GM19468 (cell line): ENCODE data around the gene WDR86.

Experiments used
- ATAC-seq: cut with Tn5 transposase; IDR thresholded peaks from one replicate; pipeline ENCODE4 v1.9.1; 2021; ENCODE audit warnings: mild to moderate bottlenecking, moderate library complexity, moderate number of reproducible peaks; ENCODE audit not compliant: unreplicated experiment; ENCODE audit errors: extremely low read depth

WDR86 gene

DNA sequence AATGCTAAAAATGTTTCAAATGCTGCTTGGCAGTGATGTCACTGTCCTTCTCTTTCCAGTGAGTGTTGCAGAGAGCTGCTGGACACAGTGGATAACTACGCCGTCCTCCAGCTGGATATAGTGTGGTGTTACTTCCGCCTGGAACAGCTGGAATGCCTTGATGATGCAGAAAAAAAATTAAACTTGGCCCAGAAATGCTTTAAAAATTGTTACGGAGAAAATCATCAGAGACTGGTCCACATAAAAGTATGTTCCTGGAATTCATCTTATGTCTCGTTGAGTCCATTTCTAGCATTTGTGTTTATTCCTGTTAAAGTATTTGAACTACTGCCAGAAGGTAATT, 43.0 kb downstream of the WDR86 start:
- ATAC-seq = no peak

DNA sequence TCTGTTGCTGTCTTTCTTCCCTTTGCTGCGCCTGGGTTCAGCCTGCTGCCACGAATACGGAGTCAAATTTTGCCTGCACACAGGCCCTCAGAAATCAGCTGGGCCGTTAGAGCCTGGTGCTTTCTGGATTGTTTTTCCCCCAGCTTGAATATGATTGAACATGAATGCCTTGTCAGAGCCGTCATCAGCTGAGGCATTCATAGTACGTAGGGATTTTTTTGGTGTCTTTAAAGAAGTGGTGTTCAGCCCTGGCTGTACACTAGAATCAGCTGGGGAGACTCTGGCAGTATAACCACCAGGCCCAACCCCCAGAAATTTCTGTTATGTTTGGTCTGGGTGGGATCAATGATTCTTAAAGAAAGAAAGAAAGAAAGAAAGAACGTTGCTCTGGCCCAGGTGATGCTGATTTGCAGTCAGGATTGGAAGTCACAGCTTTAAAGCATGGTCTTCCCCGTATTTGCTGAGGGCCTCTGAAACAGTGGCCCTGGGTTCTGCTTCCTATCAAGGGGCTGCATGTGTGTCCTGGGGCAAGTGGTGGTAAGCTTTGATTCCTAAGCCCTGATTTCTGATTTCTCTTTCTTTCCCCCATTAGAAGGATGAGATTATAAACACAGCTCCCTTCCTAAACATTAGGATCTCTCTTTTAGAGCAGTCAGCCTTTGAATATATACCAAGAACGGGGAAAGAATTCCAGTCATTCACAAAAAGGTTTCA, 43.5 kb downstream of the WDR86 start:
- ATAC-seq = no peak

DNA sequence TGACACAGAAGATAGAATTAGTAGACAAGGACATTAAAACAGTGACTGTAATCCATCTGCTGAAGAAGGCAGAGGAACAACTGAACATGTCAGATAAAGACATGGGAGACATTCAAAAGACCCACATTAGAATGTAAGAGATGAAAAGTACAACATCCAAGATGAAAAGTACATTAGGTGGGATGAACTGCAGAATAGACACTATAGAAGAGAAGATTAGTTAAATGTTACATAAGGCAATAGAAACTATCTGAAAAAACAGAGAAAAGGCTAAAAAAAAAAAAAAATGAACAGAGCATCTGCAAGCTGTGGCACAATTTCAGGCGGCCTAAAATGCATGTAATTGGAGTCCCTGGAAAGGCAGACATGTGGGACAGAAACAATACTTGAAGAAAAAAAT, 46.7 kb downstream of the WDR86 start:
- no peak for ATAC-seq

DNA sequence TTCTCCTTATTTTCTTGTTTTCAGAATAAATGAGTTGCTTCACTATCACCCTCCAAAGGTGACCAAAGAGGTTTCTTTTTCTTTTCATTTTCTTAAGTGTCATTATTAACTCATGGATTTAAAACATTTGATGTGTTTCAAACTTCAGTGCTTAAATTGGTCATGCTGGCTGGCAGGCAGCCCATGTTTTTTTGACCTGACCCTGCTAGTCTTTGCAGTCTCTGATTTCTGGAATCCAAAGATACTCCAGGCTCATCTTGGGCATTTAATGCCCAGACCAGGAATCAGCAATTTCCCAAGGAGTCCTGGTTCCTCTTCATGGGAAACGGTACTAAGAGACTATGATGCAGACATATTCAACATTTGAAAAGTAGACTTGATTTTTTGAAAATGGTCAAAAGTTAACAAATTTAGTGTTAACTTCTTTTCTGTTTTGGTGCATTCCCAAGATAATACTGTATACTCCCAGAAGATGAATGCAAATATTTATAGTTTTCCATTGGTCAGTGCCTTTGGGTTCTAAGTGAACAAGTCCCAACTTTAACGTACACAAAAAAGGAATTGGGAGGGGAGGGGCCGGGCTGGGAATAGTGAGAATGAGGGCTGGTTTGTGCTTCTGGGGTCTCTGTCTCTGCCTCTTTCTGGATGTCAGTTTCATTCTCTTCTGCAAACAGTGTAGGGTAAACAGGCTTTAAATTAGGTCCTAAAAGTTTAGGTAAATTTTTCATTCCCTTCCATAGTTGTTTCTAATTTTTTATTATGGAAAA, 48.5 kb downstream of the WDR86 start:
- ATAC-seq = no peak

DNA sequence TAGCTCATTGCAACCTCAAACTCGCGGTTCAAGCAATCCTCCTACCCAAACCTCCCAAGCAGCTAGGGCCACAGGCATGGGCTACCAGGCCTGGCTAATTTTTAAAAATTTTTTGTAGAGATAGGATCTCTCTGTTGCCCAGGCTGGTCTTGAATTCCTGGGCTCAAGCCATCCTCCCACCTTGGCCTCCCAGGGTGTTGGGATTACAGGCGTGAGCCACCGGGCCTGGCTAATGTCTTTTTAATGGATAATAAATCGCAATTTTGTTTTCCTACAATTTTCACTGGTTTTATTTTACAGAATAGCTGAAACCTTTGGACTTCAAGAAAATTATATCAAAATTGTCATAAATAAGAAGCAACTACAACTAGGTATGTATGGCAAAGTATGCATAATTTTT, 57.3 kb downstream of the WDR86 start:
- ATAC-seq = no peak

DNA sequence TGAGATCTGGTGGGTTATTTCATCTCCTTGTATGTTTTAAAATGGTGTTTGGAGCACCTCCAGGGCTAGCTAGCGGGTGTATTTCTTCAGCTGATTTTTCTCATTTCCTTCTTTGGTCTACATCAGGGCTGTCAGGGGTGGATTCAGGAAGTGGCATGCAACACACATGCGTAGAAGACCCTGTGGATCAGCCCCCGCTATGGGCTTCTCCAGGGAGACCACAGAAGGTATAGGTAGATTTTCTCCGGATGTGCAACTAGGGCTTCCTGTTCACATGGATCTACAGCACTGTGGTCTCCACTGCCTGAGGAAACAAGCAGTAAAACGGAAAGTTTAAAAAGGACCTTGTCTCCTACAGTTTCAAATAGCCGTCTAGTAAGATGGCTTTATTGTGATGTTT, 57.9 kb downstream of the WDR86 start:
- no peak for ATAC-seq

DNA sequence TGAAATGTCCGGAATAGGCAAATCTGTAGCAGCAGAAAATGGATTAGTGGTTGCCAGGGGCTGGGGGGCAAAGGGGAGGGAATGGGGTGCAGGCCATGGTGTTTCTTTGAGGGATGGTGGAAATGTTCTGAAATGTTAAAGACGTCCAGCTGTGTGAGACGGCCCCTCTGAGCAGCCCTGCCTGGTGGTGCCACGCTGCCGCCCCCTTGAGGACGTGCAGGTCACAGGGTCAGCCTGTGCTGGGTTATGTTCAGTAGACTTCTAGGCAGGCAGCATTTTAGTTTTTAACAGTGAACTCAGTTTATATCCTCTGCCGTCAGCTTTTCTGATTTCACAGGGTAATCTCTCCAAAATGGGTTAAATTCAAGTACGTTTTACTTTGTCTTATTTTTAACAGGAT, 58.8 kb downstream of the WDR86 start:
- no peak for ATAC-seq

DNA sequence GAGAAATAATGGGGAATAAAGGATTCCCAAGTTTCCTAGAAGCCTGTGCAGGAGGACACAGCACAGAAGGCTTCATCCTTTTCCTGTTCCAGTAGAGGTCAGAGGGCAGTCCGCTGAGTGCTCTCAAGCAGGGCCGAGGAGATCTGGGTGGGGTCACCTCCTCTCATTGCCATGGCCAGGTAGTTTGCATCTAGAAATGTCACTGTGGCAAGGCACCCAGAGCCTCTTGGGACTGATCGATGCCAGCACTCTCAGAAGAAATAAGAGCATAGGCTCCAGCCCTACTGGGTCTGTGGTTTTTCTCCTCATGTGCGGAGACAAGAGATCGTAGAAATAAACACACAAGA, 60.4 kb downstream of the WDR86 start:
- ATAC-seq = peak; percentile 43

DNA sequence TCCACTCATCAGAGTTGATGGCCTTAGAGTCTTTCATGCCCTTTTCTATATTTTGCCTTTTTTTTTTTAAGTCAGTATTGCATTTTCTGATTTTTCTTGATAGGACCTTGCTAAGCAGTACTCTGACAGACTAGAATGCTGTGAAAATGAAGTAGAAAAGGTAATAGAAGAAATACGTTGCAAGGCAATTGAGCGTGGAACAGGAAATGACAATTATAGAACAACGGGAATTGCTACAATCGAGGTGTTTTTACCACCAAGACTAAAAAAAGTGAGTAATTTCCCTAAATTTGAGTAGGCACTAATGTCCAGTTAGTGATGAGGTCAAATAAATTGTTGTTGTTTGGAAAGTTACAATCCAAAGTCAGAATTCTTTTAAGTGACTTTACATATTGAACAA, 60.9 kb downstream of the WDR86 start:
- ATAC-seq = no peak

DNA sequence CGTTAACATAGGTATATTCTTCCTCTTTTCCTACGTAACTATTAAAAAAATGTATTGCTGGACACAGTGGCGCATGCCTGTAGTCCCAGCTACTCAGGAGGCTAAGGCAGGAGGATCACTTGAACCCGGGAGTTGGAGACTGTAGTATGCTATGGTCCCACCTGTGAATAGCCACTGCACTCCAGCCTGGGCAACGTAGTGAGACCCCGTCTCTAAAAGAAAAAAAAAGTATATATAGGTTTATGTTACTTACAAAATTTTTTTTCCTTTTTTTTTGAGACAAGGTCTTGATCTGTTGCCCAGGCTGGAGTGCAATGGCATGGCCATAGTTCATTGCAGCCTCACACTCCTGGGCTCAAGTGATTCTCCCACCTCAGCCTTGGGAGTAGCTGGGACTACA, 62.6 kb downstream of the WDR86 start:
- no peak for ATAC-seq

DNA sequence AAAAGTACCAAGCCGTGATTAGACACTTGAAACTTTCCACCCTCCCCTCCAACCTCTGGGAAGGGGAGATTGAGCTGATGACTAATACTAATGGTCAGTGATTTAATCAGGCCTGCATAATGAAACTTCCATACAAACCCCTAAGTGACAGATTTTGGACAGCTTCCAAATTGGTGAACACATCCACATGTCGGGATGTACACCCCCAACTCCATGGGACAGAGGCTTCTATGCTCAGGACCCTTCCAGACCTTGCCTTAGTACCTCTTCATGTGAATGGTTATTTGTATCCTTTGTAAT, 63.4 kb downstream of the WDR86 start:
- no peak for ATAC-seq

DNA sequence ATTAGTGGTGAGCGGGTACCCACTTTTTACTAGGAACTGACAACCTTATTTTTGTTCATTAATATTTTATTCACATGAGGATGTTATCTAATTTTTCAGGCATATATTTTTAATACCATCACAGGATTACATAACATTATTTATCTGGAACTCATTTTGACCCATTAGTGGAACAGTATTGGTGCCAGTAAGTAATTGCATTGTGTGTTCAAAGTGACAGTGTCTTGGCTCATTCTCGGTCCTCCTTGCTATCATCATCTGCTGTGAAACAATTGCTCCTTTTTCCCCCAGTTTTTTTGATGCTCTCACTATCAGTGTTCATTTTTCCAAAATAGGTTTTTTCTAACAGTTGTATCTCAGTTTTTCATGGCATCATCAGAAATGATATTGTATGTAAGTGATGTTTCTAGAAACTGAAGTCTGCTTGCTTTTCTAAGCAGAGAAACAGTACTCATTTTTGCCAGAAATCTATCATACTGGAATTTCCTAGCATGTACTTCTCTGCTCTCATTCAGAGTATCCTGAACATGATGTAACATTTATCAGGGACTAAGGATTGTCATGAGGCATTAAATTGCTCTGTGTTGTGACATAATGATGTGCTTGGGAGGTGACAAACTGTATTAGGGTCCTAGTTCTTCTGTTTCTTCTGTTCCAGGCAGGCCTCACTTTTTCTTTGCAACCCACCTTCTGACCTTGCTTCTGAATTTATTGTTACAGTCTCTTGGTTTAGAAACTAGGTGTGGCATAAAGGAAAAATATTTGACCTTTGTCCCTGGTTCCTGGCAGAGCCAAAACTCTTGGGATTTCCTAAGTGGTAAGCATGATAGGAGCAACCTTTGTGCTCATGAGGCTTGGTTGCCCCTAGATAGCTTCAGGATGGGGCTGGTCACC, 64.0 kb downstream of the WDR86 start:
- no peak for ATAC-seq

DNA sequence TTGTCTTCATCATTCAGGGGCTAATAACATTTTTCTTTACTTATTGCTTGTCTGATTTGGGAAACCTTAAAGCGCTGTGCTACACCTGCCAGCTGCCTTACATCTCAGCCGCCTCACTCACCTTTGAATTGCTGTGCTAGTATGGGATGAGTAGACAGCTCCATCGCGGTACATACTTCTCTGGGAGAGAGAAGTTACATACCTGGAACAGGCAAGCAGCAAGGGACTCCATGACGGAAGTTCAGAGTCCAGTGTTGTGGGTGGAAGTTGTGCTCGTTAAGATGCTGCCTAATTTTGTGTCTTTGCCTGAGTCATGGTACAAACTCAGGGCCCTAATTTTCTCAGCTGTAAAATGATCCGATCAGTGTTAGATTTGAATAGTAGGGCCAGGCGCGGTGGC, 66.3 kb downstream of the WDR86 start:
- no peak for ATAC-seq

DNA sequence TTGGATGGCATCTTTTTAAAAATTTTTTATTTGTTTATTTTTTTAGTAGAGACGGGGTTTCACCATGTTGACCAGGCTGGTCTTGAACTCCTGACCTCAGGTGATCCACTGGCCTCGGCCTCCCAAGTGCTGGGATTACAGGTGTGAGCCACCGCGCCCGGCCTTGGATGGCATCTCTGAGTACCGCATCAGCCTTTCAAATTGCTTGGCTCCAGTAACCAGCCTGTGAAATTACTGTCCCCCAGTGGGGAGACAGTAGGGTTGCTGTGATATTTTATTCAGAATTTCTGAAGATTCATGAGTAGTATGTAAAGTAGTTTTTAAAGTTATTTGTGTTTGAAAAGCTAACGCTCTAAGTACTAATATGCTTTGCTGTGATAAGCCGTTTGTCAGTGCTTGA, 67.0 kb downstream of the WDR86 start:
- ATAC-seq = no peak

DNA sequence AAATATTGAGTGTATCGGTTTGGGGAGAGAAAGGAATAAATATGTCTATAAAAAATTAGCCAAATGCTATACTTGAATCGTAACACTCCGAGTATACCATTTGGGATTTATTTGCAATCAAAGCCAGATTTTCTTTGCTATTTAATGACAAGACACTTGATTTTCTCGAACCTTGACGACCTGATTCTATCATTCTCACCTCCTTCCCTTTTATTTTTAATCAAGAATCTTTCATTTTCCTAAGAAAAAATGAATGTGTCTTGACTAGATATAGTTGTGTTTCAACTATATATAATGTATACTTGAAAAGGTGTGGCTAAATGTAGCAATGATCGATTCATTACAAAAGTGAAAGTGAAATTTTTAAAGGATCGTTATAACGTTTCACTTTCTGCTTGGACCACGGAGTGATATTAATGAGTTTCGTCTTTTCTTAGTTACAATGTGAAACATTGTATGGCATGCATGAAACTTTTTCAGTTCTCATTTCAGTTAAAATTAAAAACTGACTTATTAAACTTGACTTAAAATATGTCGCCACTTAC, 67.7 kb downstream of the WDR86 start:
- ATAC-seq = peak; percentile 66

DNA sequence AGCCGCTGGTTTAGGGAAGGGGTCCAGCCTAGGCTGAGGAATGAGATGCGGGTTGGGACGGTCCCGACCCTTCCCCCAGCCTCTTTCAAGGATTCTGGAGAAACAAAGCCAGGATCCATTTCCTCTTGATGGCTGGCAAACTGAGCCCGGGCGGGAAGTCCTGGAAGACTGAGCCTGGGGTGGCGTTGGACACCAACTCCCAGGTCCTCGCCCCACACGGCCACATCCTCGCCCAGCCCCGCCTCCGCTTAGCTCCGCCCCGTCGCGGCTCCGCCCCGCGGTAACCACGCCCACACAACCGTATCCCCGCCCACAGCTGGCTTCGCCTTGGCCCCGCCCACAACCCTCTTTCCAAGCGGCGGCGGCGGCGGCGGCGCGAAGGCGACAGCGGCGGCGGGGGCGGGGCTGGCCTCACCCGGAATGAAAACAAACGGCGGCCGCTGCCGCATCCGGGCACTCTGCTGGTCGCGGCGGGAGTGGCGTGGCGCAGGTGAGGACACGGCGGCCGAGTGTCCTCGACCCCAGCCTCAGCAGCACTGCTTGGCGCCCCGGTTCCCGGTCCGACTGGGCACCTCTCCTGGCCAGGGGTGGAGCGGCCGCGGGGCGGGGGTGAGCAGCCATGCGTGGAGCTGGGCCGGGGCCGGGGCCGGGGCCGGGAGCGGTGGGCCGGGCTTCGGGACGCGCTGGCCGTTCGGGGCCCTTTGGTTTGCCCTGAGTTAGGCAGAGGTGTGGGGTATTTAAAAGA, 68.3 kb downstream of the WDR86 start, which contains the start of gene NUB1:
NUB1 (plus strand) TSS at position 456 of the 745 bp plus-strand sequence. CDS start 3,538 bp downstream, outside the sequence.
- no peak for ATAC-seq

DNA sequence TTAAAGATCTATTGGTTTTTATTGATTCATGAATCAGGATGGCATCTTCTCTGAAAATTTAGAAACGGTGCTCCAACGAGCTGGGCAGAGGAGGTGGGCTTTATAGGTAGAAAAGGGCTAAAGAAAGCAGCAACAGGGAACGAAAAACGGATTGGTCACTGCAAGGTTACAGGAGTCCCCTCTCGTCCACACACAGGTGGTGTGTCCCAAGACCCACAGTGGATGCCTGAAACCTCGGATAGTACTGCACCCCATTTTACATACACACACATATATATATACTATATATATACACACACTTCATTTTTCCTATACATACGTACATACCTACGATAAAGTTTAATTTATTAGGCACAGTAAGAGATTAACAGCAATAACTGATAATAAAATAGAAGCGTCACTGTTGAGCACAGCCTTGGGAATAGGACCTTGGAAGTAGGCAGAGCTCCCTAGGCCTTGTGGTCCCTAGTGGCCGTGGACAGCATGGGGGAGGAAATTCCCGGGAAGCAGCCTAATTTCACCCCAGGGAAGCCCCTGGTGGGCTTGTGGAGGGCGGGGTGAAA, 69.0 kb downstream of the WDR86 start:
- ATAC-seq = no peak

DNA sequence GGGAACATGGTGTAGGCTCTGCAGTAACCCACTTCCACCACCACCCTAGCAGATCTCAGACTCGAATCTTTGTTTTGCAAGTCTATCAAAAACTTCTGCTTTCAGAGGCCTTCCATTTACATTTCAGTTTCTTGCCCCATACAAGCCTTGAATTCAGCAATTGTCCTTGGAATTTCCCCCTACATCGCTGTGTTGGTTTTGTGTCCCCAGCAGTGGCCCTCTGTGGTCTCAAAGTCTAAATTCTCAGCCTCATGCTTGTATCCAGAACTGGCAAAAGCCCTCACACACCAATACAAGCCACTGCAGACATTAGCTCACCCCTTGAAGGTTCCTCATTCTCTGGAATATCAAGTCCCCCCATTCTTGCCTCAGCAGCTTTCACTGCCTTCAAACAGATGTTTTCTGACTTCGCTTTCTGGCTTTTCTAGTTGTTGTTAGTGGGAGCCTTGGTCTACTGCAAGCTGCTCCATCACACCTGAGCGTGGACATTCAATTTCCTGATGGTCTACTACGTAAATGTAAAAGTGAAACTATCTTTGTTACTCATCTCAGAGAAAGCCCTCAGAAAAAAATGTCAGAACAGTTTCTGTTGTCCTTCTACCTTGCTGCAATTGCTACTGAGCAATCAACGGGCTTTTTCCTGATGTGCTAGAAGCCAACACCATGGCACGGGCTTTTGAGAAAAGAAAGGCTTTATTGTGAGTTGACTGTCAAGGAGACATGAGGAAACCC, 70.0 kb downstream of the WDR86 start:
- peak; percentile 26 for ATAC-seq

DNA sequence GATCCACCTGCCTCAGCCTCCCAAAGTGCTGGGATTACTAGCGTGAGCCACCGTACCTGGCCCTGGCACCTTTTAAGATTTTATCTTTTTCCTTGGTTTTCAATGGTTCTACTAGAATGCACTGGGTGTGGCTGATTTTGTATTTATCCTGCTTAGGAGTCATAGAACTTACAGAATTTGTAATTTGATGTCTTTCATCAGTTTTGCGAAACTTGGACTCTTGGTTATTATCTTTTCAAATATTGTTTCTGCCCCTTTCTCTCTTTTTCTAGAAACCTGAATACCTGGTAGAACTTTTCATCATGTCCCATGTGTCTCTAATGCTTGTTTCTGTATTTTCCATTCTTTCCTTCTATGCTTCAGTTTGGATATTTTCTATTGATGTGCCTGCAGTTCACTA, 71.0 kb downstream of the WDR86 start:
- ATAC-seq = no peak
